Measurements from ENCODE around the gene TMEM132A. TPM values are rescaled to one million over a fixed set of nuclear protein-coding genes. Genes with fewer than 3 reads are reported as not detected.

TMEM132A gene
- total RNA-seq, 1 donor = 3.7 TPM

DNA sequence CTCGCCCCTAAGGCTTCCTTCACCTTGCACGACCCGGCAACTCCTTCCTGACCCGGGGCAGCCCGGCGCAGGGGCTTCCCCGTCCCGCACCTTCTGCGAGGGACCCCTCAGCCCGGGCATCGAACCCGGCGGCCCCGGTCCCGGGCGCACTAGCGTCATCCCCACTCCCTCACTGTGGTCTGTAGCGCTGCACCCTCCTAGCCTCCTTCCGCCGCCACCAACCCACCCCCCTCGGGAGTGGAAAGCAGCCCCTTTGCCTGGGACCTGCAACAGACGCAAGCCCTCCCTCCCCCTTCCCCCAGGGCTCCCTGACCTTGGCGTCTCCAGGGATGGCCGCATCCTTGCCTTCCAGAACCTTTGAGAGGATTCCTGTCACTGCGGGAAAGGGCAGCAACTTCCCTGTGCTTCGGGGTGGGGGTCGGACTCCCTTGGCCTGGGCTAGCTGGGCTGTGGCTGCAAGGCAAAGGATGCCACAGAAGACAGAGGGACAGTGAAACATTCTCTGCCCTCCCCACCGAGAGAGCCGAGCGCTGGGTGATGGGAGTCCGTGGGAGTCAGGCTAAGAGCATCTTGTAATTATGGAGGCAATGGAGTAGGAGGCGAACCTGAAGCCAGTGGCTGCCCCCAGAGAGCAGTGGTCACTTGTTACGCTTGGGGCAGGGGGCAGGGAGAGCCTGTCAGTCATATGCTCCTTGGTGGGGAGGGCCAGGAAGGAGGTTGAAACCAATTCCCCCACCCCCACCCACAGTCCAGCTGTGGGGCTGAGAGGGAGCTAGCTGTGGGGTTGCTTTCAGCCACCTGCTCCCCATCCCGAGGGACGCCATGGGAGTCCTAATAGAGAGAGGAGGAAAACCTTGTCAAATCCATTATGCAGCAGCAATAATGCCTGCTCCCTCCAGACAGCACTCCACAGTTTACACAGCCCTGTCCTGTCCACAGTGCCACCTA, 920 bp downstream of the TMEM132A start:
- TF ChIP-seq, protein P1, sequence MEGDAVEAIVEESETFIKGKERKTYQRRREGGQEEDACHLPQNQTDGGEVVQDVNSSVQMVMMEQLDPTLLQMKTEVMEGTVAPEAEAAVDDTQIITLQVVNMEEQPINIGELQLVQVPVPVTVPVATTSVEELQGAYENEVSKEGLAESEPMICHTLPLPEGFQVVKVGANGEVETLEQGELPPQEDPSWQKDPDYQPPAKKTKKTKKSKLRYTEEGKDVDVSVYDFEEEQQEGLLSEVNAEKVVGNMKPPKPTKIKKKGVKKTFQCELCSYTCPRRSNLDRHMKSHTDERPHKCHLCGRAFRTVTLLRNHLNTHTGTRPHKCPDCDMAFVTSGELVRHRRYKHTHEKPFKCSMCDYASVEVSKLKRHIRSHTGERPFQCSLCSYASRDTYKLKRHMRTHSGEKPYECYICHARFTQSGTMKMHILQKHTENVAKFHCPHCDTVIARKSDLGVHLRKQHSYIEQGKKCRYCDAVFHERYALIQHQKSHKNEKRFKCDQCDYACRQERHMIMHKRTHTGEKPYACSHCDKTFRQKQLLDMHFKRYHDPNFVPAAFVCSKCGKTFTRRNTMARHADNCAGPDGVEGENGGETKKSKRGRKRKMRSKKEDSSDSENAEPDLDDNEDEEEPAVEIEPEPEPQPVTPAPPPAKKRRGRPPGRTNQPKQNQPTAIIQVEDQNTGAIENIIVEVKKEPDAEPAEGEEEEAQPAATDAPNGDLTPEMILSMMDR (IDR thresholded peaks at IDR 0.05; ENCODE audit: insufficient read depth, low read length) = no peak
- DNase-seq (ENCODE audit: low read depth) = no peak
- peak overlapping the region; percentile 74 for H3K4me3 ChIP-seq (ENCODE audit: low read depth, low read length)

DNA sequence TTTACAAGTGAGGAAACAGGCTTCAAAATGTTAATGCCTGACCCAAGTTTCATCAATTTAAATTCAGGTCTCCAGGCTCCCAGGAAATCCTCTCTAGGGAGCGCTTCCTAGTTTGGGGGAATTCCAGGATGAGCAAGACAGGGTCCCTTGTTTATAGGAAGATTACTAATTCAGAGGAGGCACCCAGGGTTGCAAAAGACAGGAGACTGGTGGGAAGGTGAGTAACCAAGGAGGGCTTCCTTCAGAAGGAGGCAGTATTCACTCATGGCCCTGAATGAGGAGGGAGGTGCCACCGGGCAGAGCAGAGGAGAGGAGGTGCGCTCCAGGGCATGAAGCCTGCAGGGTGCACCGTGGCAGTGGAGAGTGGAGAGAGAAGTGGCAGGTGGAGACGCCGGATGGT, 1.6 kb downstream of the TMEM132A start:
- H3K4me3 ChIP-seq (ENCODE audit: low read depth, low read length) = no peak overlapping the region
- peak; percentile 45 for DNase-seq (ENCODE audit: low read depth)

DNA sequence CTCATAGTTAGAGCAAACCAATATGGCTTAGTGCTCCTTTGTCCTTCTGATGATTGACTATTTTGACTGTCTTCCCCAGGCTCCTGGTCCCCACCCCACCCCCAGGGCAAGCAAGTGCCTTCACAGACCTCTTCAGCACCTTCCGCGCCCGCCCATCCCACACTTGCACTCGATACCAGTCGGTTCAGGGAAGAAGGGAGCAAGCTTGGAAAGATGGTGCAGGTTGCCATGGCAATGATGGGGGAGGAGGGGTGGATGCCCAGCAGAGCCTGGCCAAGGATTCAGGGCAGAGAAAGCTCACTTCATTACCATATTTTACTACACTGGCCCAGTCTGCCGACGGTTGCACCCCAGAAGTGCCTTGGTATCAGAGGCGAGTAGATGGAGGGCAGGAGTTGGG, 2.2 kb downstream of the TMEM132A start:
- TF ChIP-seq, protein P1 (IDR thresholded peaks at IDR 0.05; ENCODE audit: insufficient read depth, low read length) = no peak
- H3K4me3 ChIP-seq (ENCODE audit: low read depth, low read length) = no peak overlapping the region

More for the DNA sequence above, 1.6 kb downstream of the TMEM132A start:
- TF ChIP-seq, protein P1 (IDR thresholded peaks at IDR 0.05; ENCODE audit: insufficient read depth, low read length) = no peak

DNA sequence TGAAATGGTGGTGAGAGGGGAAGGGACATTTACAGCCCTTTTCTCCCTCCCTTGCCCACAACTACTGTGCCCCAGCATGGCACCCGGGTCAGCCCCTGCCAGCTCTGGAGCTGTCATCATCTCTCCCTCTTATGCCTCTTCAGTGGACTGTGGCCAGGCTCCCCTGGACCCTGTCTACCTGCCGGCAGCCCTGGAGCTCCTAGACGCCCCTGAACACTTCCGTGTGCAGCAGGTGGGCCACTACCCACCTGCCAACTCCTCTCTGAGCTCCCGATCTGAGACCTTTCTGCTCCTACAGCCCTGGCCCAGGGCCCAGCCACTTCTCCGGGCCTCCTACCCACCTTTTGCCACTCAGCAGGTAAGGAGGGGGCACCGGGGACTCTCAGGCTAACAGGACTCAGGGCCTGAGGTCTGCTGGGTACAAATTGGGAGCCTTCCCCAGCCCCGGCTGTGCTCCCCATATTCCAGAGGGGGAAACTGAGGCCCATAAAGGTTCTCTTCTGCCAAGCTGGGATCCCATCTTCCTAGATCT, 2.9 kb downstream of the TMEM132A start:
- DNase-seq (ENCODE audit: low read depth) = no peak
- TF ChIP-seq, protein P1 (IDR thresholded peaks at IDR 0.05; ENCODE audit: insufficient read depth, low read length) = no peak

More for the DNA sequence above, 2.2 kb downstream of the TMEM132A start:
- DNase-seq (ENCODE audit: low read depth) = no peak

DNA sequence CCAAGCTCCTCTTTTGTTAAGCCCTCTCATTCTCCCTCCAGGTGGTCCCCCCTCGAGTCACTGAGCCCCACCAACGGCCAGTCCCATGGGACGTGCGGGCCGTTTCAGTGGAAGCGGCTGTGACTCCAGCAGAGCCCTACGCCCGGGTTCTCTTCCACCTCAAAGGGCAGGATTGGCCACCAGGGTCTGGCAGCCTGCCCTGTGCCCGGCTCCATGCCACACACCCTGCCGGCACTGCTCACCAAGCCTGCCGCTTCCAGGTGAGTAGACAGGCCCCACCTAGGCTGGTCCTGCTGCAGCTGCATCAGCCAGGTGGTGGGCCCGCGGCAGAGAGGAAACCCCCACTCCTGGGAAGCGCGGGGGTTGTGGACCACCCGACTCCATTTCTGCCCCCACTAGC, 3.3 kb downstream of the TMEM132A start:
- TF ChIP-seq, protein P1 (IDR thresholded peaks at IDR 0.05; ENCODE audit: insufficient read depth, low read length) = no peak
- no peak overlapping the region for H3K4me3 ChIP-seq (ENCODE audit: low read depth, low read length)
- DNase-seq (ENCODE audit: low read depth) = no peak

More for the DNA sequence above, 2.9 kb downstream of the TMEM132A start:
- no peak overlapping the region for H3K4me3 ChIP-seq (ENCODE audit: low read depth, low read length)

DNA sequence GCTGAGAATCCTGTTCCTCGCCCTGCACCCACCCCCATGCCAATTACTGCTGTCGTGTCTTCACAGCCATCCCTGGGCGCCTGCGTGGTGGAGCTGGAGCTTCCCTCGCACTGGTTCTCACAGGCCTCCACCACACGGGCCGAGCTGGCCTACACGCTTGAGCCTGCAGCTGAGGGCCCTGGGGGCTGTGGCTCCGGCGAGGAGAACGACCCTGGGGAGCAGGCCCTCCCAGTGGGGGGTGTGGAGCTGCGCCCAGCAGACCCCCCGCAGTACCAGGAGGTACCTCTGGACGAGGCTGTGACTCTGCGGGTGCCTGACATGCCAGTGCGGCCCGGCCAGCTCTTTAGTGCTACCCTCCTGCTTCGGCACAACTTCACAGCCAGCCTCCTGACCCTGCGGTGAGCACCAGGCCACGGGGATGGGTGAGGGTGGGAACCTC, 4.3 kb downstream of the TMEM132A start:
- TF ChIP-seq, protein P1 (IDR thresholded peaks at IDR 0.05; ENCODE audit: insufficient read depth, low read length) = no peak
- no peak overlapping the region for H3K4me3 ChIP-seq (ENCODE audit: low read depth, low read length)

More for the DNA sequence above, 4.3 kb downstream of the TMEM132A start:
- no peak for DNase-seq (ENCODE audit: low read depth)

Measured in fibroblast of the aortic adventitia (primary cell).